Smooth muscle cell (in vitro differentiated cells): Measurements from ENCODE around the gene RFESD. TPM values are rescaled to one million over a fixed set of nuclear protein-coding genes. Genes with fewer than 3 reads are reported as not detected.

Experiments used
- DNase-seq: peaks from one replicate; lab custom pipeline; 2025; ENCODE audit not compliant: unreplicated experiment; lab: John Stamatoyannopoulos, UW
- H2AFZ ChIP-seq: fragments of 200-600 bp; sonication (generic); 2 replicates; pipeline ENCODE4 v1.6.0; 2016; ENCODE audit warnings: antibody characterized with exemption, low read depth, mild to moderate bottlenecking
- H3F3A ChIP-seq: fragments of 200-600 bp; sonication (generic); 2 replicates; pipeline ENCODE4 v1.6.0; 2017; ENCODE audit warnings: antibody characterized with exemption, low read depth
- H3K27ac ChIP-seq: fragments of 200-600 bp; sonication (generic); 2 replicates; pipeline ENCODE4 v1.5.1; 2016; ENCODE audit warnings: low read depth, mild to moderate bottlenecking
- H3K27me3 ChIP-seq: fragments of 200-600 bp; sonication (generic); 2 replicates; pipeline ENCODE4 v1.6.1; 2016; ENCODE audit warnings: low read depth, mild to moderate bottlenecking
- H3K36me3 ChIP-seq: fragments of 200-600 bp; sonication (generic); 2 replicates; pipeline ENCODE4 v1.5.1; 2016; ENCODE audit warnings: low read depth
- H3K4me1 ChIP-seq: fragments of 200-600 bp; sonication (generic); 2 replicates; pipeline ENCODE4 v1.5.1; 2016; ENCODE audit warnings: low read depth
- H3K4me2 ChIP-seq: fragments of 200-600 bp; sonication (generic); 2 replicates; pipeline ENCODE4 v1.6.0; 2016; ENCODE audit warnings: mild to moderate bottlenecking
- H3K4me3 ChIP-seq: fragments of 200-600 bp; sonication (generic); 2 replicates; pipeline ENCODE4 v1.5.1; 2016; ENCODE audit warnings: mild to moderate bottlenecking
- H3K79me2 ChIP-seq: fragments of 200-600 bp; sonication (generic); 2 replicates; pipeline ENCODE4 v1.6.0; 2016; ENCODE audit warnings: low read depth, mild to moderate bottlenecking
- H3K9ac ChIP-seq: fragments of 200-600 bp; sonication (generic); 2 replicates; pipeline ENCODE4 v1.6.0; 2016; ENCODE audit warnings: low read depth
- H3K9me3 ChIP-seq: fragments of 200-600 bp; sonication (generic); replicated peaks from 2 replicates; pipeline ENCODE4 v1.5.1; 2016; ENCODE audit warnings: low read depth
- H4K20me1 ChIP-seq: fragments of 200-600 bp; sonication (generic); 2 replicates; pipeline ENCODE4 v1.6.0; 2016; ENCODE audit warnings: low read depth
- WGBS: methylation state at CpG from one replicate; pipeline ENCODE4 v1.1.7; 2016; ENCODE audit warnings: low lambda C conversion rate; 5-methylcytosine and 5-hydroxymethylcytosine counted together
- polyA plus RNA-seq: library from polyadenylated mRNA; unstranded; fragments of >200 nt; fragmentation: Nextera tagmentation; extraction: Ambion mirVana; gene quantifications from 2 replicates; pipeline ENCODE4 v1.2.1, GENCODE V29; 2016
- total RNA-seq: library from RNA; depleted of rRNA; stranded (reverse); fragments of >200 nt; gene quantifications from 2 replicates; pipeline ENCODE4 v1.2.3, GENCODE V29; 2014
- TF ChIP-seq, protein P1 (sequence below): fragments of 200-600 bp; sonication (generic); IDR thresholded peaks from 2 replicates; pipeline ENCODE4 v1.5.1; 2017; ENCODE audit warnings: borderline replicate concordance, mild to moderate bottlenecking, antibody characterized with exemption; ENCODE audit not compliant: insufficient read depth, poor library complexity, severe bottlenecking

Gene RFESD
- total and polyA plus RNA-seq, 2 experiments from 2014 or later, result 3.6 to 6.8 TPM

DNA sequence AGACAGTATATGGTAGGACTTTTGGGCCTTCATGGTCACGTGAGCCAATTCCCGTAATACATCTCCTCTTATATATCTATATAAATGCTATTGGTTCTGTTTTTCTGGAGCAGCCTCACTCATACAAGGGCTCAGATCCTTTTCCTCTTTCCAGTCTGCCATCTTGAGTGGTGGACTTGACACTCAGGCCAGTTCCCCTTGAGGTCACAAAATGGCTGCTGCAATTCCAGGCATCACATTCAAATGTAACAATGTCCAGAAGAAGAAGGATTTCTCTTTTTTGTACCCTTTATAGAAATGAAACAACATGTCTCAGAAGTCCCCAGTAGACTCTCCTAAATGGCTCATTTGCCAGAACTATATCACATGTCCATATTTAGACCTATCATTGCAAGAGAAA is 22.2 kb upstream of the RFESD start:
- Histone ChIP-seq H3K4me3 (no peak overlapping the region), H3F3A (no peaks in the 10 kb centered on the region), H2AFZ (no peak overlapping the region), H3K36me3 (no peaks in the 10 kb centered on the region), H3K9me3 (no peaks in the 10 kb centered on the region), H3K79me2 (no peaks in the 10 kb centered on the region), H3K27me3 (peaks cover 33% of the 10 kb centered on the region), H4K20me1 (no peaks in the 10 kb centered on the region), H3K9ac (no peak overlapping the region), H3K27ac (no peak overlapping the region), H3K4me2 (no peak overlapping the region), H3K4me1 (peaks cover 19% of the 10 kb centered on the region)
- TF ChIP-seq, protein P1, sequence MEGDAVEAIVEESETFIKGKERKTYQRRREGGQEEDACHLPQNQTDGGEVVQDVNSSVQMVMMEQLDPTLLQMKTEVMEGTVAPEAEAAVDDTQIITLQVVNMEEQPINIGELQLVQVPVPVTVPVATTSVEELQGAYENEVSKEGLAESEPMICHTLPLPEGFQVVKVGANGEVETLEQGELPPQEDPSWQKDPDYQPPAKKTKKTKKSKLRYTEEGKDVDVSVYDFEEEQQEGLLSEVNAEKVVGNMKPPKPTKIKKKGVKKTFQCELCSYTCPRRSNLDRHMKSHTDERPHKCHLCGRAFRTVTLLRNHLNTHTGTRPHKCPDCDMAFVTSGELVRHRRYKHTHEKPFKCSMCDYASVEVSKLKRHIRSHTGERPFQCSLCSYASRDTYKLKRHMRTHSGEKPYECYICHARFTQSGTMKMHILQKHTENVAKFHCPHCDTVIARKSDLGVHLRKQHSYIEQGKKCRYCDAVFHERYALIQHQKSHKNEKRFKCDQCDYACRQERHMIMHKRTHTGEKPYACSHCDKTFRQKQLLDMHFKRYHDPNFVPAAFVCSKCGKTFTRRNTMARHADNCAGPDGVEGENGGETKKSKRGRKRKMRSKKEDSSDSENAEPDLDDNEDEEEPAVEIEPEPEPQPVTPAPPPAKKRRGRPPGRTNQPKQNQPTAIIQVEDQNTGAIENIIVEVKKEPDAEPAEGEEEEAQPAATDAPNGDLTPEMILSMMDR, result no peak
- WGBS, result 90% methylated on average over 2 of the region's 2 CpGs
- DNase-seq, result no peak

DNA sequence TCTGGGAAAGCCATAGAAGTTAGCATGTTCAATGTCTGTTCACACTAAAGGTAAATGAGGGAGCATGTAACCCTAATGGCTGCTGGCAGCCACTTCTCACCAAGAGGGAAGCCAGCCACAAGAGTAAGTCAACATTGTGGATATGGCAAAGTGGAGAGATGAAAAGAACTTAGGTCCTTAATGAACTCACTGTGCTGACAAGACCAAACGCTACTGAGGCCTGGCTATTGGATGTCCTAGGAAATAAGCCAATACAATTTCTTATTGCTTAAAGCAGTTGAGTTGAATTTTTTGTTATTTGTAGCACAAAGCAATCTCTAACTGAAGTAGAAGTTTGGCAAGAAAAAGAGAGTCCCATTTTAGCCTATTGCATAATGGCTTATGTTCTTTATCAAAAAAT is 19.9 kb upstream of the RFESD start:
- Histone ChIP-seq H3K4me2 (no peak overlapping the region), H3K27me3 (peaks cover 14% of the 10 kb centered on the region), H3K27ac (no peak overlapping the region), H3K4me3 (no peak overlapping the region), H3K9ac (no peak overlapping the region), H2AFZ (no peak overlapping the region), H4K20me1 (no peaks in the 10 kb centered on the region), H3K36me3 (no peaks in the 10 kb centered on the region), H3K4me1 (peaks cover under 1% of the 10 kb centered on the region), H3F3A (no peaks in the 10 kb centered on the region), H3K9me3 (no peaks in the 10 kb centered on the region), H3K79me2 (no peaks in the 10 kb centered on the region)
- 100% methylated on average over 1 of the region's 1 CpG for WGBS
- TF ChIP-seq, protein P1, result no peak
- no peak for DNase-seq

DNA sequence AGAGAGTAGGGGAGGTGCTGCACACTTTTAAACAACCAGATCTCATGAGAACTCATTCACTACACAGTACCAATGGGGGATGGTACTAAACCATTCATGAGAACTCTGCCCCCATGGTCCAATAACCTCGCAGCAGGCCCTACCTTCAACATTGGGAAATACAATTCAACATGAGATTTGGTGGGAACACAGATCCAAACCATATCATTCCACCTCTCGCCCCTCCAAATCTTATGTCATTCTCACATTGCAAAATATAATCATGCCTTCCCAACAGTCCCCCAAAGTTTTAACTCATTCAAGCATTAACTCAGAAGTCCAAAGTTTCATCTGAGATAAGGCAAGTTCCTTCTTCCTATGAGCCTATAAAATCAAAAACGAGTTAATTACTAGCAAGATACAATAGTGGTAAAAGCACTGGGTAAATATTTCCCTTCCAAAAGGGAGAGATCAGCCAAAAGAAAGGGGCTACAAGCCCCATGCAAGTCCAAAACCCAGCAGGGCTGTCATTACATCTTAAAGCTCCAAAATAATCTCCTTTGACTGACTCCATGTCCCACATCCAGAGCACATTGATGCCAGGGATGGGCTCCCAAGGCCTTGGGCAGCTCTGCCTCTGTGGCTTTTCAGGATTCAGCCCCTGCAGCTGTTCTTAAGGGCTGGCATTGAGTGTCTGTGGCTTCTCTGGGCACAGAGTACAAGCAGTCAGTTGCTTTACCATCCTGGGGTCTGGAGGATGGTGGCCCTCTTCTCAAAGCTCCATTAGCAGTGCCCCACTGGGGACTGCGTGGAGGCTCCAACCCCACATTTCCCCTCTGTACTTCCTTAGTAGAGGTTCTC is 18.4 kb upstream of the RFESD start:
- no peak overlapping the region for H3K4me3 ChIP-seq
- no peak overlapping the region for H3K4me2 ChIP-seq
- no peak for DNase-seq
- no peaks in the 10 kb centered on the region for H3F3A ChIP-seq
- no peaks in the 10 kb centered on the region for H3K79me2 ChIP-seq
- H3K4me1 ChIP-seq, result no peaks in the 10 kb centered on the region
- no peaks in the 10 kb centered on the region for H3K27me3 ChIP-seq
- H3K36me3 ChIP-seq, result no peaks in the 10 kb centered on the region
- H3K9me3 ChIP-seq, result no peaks in the 10 kb centered on the region
- H4K20me1 ChIP-seq, result no peaks in the 10 kb centered on the region
- H3K27ac ChIP-seq, result no peak overlapping the region
- 91% methylated on average over 4 of the region's 4 CpGs for WGBS
- no peak overlapping the region for H2AFZ ChIP-seq
- TF ChIP-seq, protein P1, result no peak
- no peak overlapping the region for H3K9ac ChIP-seq

DNA sequence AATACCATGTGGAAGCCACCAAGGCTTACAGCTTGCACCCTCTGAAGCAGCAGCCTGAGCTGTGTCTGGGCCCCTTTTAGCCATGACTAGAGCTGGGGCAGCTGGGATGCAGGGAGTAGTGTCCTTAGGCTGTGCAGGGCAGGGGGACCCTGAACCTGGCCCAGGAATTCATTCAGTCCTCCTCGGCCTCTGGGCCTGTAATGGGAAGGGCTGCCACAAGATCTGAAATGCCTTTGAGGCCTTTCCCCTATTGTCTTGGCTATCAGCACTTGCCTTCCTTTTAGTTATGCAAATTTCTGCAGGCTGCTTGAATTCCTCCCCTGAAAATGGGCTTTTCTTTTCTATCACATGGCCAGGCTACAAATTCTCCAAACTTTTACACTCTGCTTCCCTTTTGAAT is 17.6 kb upstream of the RFESD start:
- H3K9ac ChIP-seq, result no peak overlapping the region
- H3K27me3 ChIP-seq, result no peaks in the 10 kb centered on the region
- no peaks in the 10 kb centered on the region for H4K20me1 ChIP-seq
- TF ChIP-seq, protein P1, result no peak
- H3K36me3 ChIP-seq, result no peaks in the 10 kb centered on the region
- H3K9me3 ChIP-seq, result no peaks in the 10 kb centered on the region
- DNase-seq, result no peak
- H3K4me2 ChIP-seq, result no peak overlapping the region
- H3F3A ChIP-seq, result no peaks in the 10 kb centered on the region
- no peaks in the 10 kb centered on the region for H3K79me2 ChIP-seq
- no peak overlapping the region for H3K4me3 ChIP-seq
- H2AFZ ChIP-seq, result no peak overlapping the region
- WGBS, result 95% methylated on average over 1 of the region's 1 CpG
- H3K4me1 ChIP-seq, result no peaks in the 10 kb centered on the region
- no peak overlapping the region for H3K27ac ChIP-seq
